ENCODE data around the gene MACROD2.

Gene MACROD2

DNA sequence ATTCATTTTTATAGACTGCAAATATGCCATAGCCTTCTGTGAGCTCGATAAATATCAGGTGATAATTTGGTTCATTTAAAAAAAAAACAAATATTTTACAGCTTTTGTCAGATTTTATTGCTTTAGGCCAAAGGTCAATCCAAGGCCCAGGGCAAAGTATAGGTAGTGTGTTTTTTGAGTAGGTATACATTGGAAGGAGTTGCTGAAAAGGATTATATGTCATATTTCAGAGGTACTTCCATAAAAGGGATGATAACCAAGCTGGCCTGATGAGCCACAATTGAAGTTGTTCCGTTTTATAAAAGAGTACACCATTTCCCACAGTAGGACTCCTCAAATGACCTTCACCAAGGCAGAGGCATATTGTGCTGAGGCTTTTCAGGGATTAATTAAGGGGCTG lies 794.9 kb downstream of the MACROD2 start:
- no peak for DNase-seq

DNA sequence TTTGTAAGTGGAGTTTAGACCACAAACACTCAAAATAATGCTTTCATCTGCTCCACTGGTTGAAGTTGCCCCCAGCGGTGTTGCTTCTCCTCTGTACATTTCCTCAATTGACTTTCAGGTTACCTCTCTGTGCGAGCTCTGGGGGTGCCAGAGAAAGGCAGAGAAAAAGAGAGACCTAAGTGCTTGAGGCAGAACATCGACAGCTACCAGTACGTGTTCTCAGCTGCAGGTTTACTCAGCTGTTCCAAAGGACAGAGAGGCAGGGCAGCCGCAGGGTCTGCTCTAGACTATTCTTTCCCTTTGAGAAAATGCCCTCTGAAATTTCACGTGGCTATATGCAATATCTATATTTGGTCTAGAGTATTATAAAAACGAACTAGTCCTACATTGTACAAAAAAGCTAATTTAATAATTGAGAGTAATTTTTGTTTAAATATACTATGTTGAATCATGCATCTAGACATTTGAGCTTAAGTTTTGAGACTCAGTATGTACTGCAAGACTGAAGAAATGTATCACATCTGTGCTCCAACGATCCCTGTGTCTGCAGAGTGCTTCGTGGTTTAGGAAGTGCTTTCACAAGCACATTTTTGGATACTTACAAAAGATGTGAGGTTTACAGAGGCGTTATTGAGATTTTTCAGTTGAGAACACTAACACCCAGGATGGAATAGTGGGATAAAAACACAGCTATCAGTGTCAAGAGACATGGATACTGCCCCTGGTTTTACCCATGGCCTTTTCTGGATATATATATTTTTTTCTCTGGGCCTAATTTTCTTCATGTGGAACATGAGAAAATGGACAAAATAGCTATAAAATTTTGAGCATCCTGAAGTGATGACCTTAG lies 795.7 kb downstream of the MACROD2 start:
- no peak for DNase-seq

DNA sequence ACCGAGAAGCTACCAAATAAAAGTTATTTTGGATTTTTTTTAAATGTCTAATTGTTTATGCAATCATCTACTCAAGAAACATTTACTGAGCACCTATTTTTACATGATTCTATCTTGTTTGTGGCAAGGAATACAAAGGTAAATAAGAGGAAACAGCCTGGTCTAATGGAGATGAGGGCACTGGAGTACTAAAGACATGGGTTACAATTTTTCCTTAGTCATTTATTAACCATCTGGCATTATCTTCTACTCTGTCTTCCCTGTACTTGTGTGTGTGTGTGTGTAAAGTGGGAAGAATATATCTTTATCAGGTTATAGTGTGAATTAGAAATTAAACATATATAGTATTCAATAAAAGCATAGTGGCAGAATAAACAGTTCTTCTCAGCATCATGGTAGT lies 797.6 kb downstream of the MACROD2 start:
- no peak for DNase-seq

- no peak for DNase-seq
Measured at GRCh38 chr20:14799545-14800216, 804.4 kb downstream of the MACROD2 start.

- DNase-seq = no peak
Measured at GRCh38 chr20:14800707-14801425, 805.5 kb downstream of the MACROD2 start.

DNA sequence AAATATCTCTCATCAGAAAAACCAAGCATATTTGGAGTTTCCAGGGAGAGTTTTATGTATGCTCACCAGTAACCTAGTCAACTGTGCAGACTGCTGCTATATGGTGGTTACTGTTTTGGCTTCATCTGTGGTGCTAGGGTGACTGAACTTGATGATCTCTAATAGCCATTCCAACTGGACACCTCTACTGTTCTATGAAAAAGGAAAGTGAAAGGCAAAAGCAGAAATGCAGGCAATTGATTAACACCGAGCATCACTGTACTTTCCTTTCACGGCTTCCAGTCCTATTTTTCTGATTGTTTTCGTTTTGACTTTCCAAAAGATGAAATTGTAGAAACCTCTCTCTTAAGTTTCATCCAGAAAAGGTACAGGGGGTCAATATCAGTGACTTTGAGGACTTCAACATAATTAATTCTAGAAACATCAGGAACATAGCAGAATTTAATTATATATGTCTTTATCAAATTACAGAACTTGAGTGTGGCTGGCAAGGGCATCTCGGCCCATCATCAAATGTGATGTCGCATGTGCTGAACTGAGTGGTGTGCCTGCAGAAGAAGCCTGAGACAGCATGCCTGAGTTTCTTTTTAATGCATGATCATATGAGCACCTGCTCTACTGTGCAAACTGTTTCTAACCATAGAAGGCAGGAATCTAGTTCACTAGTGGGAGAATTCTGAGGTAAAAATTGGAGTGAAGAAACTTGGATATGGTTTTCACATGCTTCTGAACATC lies 806.4 kb downstream of the MACROD2 start:
- DNase-seq = no peak

GRCh38 chr20:14807224-14807623 lies 811.9 kb downstream of the MACROD2 start:
- DNase-seq = no peak

DNA sequence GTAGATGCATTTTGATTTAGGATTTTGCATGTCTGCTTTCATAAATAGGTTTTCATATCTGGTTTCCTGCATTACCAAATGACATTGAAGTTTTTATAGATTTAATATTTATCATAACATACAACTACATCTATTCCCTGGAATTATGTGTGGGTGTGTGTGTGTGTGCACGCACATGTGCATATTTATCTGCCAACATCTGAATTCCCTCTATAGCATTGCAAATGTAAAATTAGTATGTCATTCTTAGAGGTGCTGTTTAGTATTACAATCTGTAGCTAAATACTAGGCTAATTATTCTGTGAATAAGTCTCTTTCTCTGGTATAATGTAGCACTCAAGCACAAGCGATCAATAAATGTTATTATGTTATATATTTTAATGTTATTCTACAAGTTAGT lies 820.0 kb downstream of the MACROD2 start:
- no peak for DNase-seq

GRCh38 chr20:14816471-14816870 lies 821.2 kb downstream of the MACROD2 start:
- DNase-seq = no peak

DNA sequence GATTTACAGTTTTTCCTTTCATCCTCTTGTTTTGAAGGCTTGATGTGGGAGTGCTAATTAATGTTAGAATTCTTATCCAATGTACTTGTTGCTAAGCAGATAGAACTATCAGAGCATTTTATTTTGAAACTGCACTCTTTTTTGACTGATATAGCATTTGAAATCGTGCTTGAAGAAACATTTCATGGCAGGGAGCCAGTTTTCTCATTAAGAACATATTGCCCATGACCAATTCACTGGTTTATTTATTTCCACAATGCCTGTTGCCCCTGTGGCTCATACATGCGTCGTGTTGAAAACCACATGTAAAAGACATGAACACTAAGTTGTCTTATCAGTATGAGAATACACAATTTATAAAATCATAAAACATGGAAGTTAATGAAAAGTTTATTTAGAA lies 821.8 kb downstream of the MACROD2 start:
- no peak for DNase-seq

DNA sequence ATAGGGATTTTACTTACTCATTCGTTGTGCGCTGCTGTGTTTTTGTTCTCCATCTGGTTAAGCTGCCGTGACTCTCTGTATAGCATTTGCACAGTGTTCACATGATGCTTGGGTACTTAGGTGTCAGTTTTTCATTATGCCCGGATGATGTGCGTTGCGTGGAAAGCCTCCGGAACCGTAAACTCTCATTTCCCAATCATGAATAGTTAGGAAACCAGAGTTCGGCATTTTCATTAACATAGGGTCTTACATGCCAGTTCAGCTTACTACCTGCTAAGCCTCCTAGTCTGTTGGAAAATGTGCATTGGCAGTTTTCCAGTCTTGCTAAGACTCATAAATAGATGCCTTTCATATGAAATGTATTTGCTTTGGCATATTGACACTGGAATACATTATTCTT lies 825.5 kb downstream of the MACROD2 start:
- DNase-seq = no peak

DNA sequence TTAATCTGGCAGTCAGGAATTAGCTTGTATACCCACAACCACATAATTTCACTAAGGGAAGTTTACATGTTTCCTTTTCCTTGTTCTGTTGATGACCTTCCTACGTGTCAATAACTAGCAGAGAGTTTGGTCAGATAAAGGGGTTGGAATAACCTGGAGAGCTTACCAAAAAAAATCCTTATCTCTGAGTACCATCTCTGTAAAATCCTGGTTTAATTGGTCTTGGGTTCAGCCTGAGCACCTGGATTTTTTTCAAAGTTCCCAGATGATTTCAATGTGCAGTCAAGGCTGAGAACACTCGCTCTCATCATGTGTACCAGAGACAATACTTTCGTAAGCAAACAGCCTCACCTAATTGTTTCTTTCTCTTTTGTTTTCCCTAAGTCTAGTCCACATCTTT lies 825.9 kb downstream of the MACROD2 start:
- DNase-seq = no peak

DNA sequence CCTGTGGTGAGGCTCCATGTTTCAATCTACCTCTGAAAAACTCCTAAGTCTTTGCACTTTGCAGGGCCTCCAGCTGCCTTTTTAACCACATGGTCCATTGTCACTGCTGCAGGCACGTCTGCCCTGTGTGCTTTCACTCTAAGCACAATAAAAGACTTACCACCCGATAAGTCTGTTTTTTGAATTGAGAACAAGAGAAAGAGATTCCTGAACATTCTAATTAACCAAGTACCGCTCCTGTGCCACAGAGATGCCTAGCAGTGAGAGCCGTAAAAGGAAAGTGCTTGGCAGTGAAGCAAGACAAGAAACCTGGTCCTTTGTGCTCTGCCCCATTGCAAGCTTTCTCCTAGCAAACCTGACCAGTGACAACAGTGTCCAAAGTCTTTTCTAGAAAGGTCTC lies 829.7 kb downstream of the MACROD2 start:
- DNase-seq = no peak

GRCh38 chr20:14826543-14827313 lies 831.4 kb downstream of the MACROD2 start:
- no peak for DNase-seq

DNA sequence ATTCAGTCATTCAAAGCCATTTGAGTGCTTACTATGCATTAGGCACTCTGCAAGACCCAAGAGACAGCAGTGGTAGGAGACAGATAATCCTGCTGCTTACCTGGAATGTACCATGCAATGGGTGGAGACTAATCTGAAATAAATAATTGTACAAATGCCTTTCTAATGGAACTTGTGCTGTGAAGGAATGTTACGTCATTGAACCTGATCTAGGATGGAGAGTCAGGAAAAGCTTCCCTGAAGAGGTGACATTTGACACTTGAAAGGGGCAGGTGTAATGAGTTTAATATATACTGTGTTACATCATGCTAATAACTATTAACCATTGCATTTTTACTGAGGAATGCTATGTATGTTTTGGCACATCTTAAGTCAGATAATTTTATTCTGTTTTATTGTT lies 833.1 kb downstream of the MACROD2 start:
- DNase-seq = no peak

- no peak for DNase-seq
Measured at GRCh38 chr20:14829906-14830305, 834.6 kb downstream of the MACROD2 start.

- DNase-seq = no peak
Measured at GRCh38 chr20:14830466-14830865, 835.1 kb downstream of the MACROD2 start.

GRCh38 chr20:14830899-14831298 lies 835.6 kb downstream of the MACROD2 start:
- DNase-seq = no peak

DNA sequence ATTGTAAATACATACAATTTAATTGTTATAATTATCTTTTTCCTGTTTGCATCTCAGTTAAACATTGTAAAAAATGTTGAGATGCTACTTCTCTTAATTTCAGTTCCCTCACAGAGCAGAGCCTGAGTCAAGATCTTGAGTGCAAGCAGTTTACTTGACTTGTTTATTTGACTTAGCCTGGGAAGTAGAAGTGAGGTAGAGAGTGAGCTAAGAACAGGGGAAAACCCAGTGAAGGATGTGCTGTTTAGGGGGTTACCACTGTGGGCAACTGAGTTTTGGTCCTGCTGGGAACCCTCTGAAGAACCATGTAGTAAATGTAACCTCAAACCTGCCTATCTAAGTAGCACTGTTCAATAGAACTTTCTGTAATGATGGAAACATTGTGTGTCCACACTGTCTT lies 837.3 kb downstream of the MACROD2 start:
- DNase-seq = no peak

DNA sequence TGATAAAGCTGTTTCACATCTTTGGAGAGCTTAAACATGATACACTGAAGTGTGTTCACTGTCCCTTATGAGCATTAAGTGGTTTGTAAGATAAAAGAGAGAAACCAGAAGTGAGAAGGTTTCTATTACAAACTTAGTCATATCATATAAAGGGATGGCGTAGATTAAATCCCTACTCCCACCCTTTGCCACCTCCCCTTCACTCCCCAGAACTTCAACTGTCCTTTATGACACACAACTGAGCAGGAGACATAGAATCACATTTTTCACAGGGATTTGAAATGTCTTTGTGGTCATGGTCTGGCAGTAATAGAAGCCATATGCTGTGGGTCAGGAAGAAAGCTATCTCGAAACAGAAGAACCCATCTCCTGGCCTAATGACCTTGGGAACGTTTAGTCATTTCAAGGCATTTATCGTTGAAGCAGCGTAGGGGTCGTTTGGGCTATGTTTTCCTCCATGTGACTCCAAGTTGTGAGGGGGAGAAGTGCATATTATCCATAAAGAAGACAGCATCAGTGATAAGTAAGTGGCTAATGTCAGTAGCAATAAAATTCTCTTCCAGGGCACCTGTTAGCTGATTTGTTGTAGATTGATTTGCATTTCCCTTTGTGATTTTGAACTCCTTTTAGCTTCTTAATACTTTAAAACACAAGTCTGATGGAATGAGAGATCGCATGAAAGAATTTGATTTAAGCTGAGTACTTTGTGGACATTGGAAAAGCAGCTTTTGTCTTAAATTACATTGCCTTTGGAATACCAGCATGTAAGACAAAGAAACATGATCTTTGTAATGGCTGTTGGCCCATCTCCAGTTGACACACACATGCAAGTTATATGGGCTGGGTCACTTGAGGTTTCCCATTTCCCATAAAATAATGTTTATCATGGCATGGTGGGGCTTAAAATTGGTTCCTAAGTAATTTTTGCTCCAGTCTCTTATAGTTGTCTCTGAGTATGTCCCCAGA lies 843.6 kb downstream of the MACROD2 start:
- DNase-seq = no peak
